Panc1 (cell line): ENCODE measurements around the gene ATP6V1E1. TPM values are rescaled to one million over a fixed set of nuclear protein-coding genes. Genes with fewer than 3 reads are reported as not detected.
"Not testable (repeated sequence)": the region's sequence is repeated elsewhere in the genome, so short reads cannot be mapped to it uniquely, and the experiment has no call there.

Experiments used
- ATAC-seq: fragments of 200-7000 bp; cut with Tn5 transposase; 2 replicates; pipeline ENCODE4 v1.9.1; 2020; ENCODE audit warnings: mild to moderate bottlenecking, moderate library complexity
- BruUV-seq: library from RNA; stranded (reverse); fragments of 400-500 nt; replicated peaks from 2 replicates; lab custom pipeline; 2021; lab: Mats Ljungman, UMichigan
- CTCF ChIA-PET: fragments of 300-600 bp; sonication (Branson Sonifier 250); formaldehyde crosslinking; loops from one replicate; lab custom pipeline; 2022; ENCODE audit warnings: antibody characterized with exemption; lab: Charles Lee
- POLR2A ChIA-PET: fragments of 300-600 bp; sonication (Branson Sonifier 250); formaldehyde crosslinking; loops from one replicate; lab custom pipeline; 2022; ENCODE audit warnings: antibody characterized with exemption; lab: Charles Lee
- DNase-seq: peaks from one replicate; pipeline ENCODE4 v3.0.0-alpha.2; 2010; ENCODE audit warnings: low read depth, low spot score
- H3K27ac ChIP-seq: 2 replicates; pipeline ENCODE4 v1.5.1; 2011; ENCODE audit warnings: mild to moderate bottlenecking, low read length, inconsistent platforms
- H3K27me3 ChIP-seq: fragments of 200-500 bp; sonication (Bioruptor generic); 2 replicates; pipeline ENCODE4 v1.6.0; 2014; ENCODE audit warnings: low read length, inconsistent platforms; ENCODE audit not compliant: control insufficient read depth, insufficient read depth
- H3K36me3 ChIP-seq: fragments of 200-500 bp; sonication (Bioruptor generic); 2 replicates; pipeline ENCODE4 v1.5.1; 2014; ENCODE audit warnings: inconsistent platforms, mild to moderate bottlenecking, low read length, moderate library complexity; ENCODE audit not compliant: control insufficient read depth, insufficient read depth
- H3K4me1 ChIP-seq: 2 replicates; pipeline ENCODE4 v1.5.1; 2011; ENCODE audit warnings: inconsistent platforms, mild to moderate bottlenecking, low read length, moderate library complexity; ENCODE audit not compliant: control insufficient read depth, insufficient read depth
- H3K4me3 ChIP-seq, 2 experiments: 2 replicates each; pipeline ENCODE4 v1.5.1; 2011 to 2012; ENCODE audit warnings: low read depth in 2 of 2, low read length in 2 of 2, mild to moderate bottlenecking in 2 of 2, inconsistent platforms in 1 of 2, moderate library complexity in 1 of 2
- H3K9me3 ChIP-seq: fragments of 200-500 bp; sonication (Bioruptor generic); 2 replicates; pipeline ENCODE4 v1.5.1; 2014; ENCODE audit warnings: low read depth, mild to moderate bottlenecking, inconsistent platforms, low read length, moderate library complexity; ENCODE audit not compliant: control insufficient read depth, insufficient read depth
- POLR2AphosphoS5 ChIP-seq: IDR thresholded peaks from 2 replicates; pipeline ENCODE4 v1.6.1; 2012; ENCODE audit warnings: mild to moderate bottlenecking, low read depth, low read length, moderate library complexity
- SIN3A ChIP-seq: IDR thresholded peaks from 2 replicates; pipeline ENCODE4 v1.6.1; 2012; ENCODE audit warnings: low read depth, mild to moderate bottlenecking, low read length, moderate library complexity, borderline replicate concordance; ENCODE audit not compliant: insufficient read depth
- TCF7L2 ChIP-seq: IDR thresholded peaks from 2 replicates; pipeline ENCODE4 v1.6.1; 2011; ENCODE audit warnings: mild to moderate bottlenecking, low read depth, low read length, inconsistent platforms
- in situ Hi-C: cut with HindIII; loops from 2 replicates; pipeline ENCODE4 v1.10.0; 2016; ENCODE audit warnings: low sequenced_read_pairs, low pct_unique_long_range_greater_than_20kb
- intact Hi-C: fragments of 100-400 bp; cut with micrococcal nuclease; formaldehyde crosslinking; loops from one replicate; pipeline ENCODE4 v1.10.0; 2022; ENCODE audit not compliant: unreplicated experiment
- total RNA-seq: library from RNA; stranded (reverse); gene quantifications from one replicate; pipeline ENCODE4 v1.2.1, GENCODE V29; 2021; ENCODE audit not compliant: unreplicated experiment
- TF ChIP-seq, protein P1 (sequence below): fragments of 450-650 bp; IDR thresholded peaks from 2 replicates; pipeline ENCODE4 v1.5.1; 2017; ENCODE audit warnings: mild to moderate bottlenecking
- TF ChIP-seq, protein P2 (sequence below), 2 experiments: IDR thresholded peaks; 2 replicates each; pipeline ENCODE4 v1.6.1; 2011 to 2012; ENCODE audit warnings: low read depth in 2 of 2, control low read depth in 1 of 2, low read length in 1 of 2, mild to moderate bottlenecking in 1 of 2, moderate library complexity in 1 of 2; ENCODE audit not compliant: insufficient read depth in 1 of 2

The ATP6V1E1 gene
- total RNA-seq, 1 experiment from 2014 or later: 136 TPM

GRCh38 chr22:17647991-17648390 is 19.4 kb upstream of the ATP6V1E1 start:
- Histone ChIP-seq H3K27ac (no peak overlapping the region), H3K36me3 (no peaks in the 10 kb centered on the region), H3K4me1 (no peaks in the 10 kb centered on the region), H3K27me3 (no peaks in the 10 kb centered on the region), H3K4me3 (no peak overlapping the region), H3K9me3 (no peaks in the 10 kb centered on the region)
- in situ Hi-C loops (no loop called here), intact Hi-C loops (no loop called here)
- no peak for TF ChIP-seq POLR2AphosphoS5
- TF ChIP-seq SIN3A: no peak
- TF ChIP-seq, protein P1, sequence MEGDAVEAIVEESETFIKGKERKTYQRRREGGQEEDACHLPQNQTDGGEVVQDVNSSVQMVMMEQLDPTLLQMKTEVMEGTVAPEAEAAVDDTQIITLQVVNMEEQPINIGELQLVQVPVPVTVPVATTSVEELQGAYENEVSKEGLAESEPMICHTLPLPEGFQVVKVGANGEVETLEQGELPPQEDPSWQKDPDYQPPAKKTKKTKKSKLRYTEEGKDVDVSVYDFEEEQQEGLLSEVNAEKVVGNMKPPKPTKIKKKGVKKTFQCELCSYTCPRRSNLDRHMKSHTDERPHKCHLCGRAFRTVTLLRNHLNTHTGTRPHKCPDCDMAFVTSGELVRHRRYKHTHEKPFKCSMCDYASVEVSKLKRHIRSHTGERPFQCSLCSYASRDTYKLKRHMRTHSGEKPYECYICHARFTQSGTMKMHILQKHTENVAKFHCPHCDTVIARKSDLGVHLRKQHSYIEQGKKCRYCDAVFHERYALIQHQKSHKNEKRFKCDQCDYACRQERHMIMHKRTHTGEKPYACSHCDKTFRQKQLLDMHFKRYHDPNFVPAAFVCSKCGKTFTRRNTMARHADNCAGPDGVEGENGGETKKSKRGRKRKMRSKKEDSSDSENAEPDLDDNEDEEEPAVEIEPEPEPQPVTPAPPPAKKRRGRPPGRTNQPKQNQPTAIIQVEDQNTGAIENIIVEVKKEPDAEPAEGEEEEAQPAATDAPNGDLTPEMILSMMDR: no peak
- TF ChIP-seq TCF7L2: no peak
- TF ChIP-seq, protein P2, sequence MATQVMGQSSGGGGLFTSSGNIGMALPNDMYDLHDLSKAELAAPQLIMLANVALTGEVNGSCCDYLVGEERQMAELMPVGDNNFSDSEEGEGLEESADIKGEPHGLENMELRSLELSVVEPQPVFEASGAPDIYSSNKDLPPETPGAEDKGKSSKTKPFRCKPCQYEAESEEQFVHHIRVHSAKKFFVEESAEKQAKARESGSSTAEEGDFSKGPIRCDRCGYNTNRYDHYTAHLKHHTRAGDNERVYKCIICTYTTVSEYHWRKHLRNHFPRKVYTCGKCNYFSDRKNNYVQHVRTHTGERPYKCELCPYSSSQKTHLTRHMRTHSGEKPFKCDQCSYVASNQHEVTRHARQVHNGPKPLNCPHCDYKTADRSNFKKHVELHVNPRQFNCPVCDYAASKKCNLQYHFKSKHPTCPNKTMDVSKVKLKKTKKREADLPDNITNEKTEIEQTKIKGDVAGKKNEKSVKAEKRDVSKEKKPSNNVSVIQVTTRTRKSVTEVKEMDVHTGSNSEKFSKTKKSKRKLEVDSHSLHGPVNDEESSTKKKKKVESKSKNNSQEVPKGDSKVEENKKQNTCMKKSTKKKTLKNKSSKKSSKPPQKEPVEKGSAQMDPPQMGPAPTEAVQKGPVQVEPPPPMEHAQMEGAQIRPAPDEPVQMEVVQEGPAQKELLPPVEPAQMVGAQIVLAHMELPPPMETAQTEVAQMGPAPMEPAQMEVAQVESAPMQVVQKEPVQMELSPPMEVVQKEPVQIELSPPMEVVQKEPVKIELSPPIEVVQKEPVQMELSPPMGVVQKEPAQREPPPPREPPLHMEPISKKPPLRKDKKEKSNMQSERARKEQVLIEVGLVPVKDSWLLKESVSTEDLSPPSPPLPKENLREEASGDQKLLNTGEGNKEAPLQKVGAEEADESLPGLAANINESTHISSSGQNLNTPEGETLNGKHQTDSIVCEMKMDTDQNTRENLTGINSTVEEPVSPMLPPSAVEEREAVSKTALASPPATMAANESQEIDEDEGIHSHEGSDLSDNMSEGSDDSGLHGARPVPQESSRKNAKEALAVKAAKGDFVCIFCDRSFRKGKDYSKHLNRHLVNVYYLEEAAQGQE (IDR thresholded peaks at IDR 0.05; ENCODE audit: insufficient read depth in 1 of 2, low read depth in 2 of 2, low read length in 1 of 2): no peak
- DNase-seq (no peak), ATAC-seq (no peak)
- CTCF ChIA-PET: no interaction called here
- POLR2A ChIA-PET: no interaction called here
- no TSS peak for BruUV-seq

DNA sequence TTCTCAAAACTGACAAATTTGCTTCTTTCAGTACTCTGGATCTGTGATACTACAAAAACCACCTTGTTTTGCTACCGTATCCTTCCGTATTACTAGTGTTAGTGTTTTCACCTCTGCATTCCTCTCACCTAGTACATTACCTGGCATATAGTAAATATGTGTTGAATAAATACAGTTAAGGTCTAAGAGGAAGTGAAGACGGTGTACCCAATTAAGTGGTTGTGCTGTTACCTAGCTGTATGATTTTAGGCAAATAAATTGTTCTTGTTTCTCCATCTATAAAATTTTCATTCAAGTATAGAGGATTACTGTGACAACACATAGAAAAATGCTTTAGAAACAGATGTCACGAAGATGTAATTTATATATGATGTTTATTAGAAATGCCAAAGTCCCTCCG is 18.9 kb upstream of the ATP6V1E1 start:
- TF ChIP-seq TCF7L2 (no peak), POLR2AphosphoS5 (no peak), SIN3A (no peak)
- TF ChIP-seq, protein P2 (IDR thresholded peaks at IDR 0.05; ENCODE audit: insufficient read depth in 1 of 2, low read depth in 2 of 2, low read length in 1 of 2): no peak
- TF ChIP-seq, protein P1: no peak
- POLR2A ChIA-PET: interaction anchor here (0.7 kb wide), 1 partner anchor 25 kb away, joined by 4 read pairs; no protein-coding TSS in a partner anchor
- Histone ChIP-seq H3K4me3 (no peak overlapping the region), H3K27me3 (no peaks in the 10 kb centered on the region), H3K9me3 (no peaks in the 10 kb centered on the region), H3K27ac (no peak overlapping the region), H3K4me1 (no peaks in the 10 kb centered on the region), H3K36me3 (no peaks in the 10 kb centered on the region)
- ATAC-seq (no peak), DNase-seq (no peak)
- in situ Hi-C loops: no loop called here
- intact Hi-C loops: no loop called here
- CTCF ChIA-PET: no interaction called here
- no TSS peak for BruUV-seq

GRCh38 chr22:17642357-17642756 is 13.8 kb upstream of the ATP6V1E1 start:
- CTCF ChIA-PET: interaction anchor here (0.7 kb wide), 1 partner anchor 51 kb away, joined by 3 read pairs; no protein-coding TSS in a partner anchor
- ATAC-seq, DNase-seq, H3K27me3 ChIP-seq, POLR2A ChIA-PET, H3K4me3 ChIP-seq, H3K27ac ChIP-seq, H3K36me3 ChIP-seq, in situ Hi-C loops, BruUV-seq, H3K9me3 ChIP-seq, intact Hi-C loops: not testable (repeated sequence)
- peaks cover 12% of the 10 kb centered on the region for H3K4me1 ChIP-seq
